BLaER1 treated with 17β-estradiol and CSF1 and Interleukin-3, amounts not matched to agents 10 nM and 100 nM (cell line): ENCODE data around the gene MT1B.

ENCODE experiments used
- H3K27ac ChIP-seq, 11 experiments: shearing (Covaris generic); formaldehyde crosslinking; 2 replicates each; pipeline ENCODE4 v1.8.1; 2022
- H3K27me3 ChIP-seq, 11 experiments: shearing (Covaris generic); formaldehyde crosslinking; 2 replicates each; pipeline ENCODE4 v1.8.1; 2022
- H3K36me3 ChIP-seq, 11 experiments: shearing (Covaris generic); formaldehyde crosslinking; 2 replicates each; pipeline ENCODE4 v1.8.1; 2022
- H3K4me1 ChIP-seq, 10 experiments: shearing (Covaris generic); formaldehyde crosslinking; 2 replicates each; pipeline ENCODE4 v1.8.1; 2022
- H3K4me2 ChIP-seq, 11 experiments: shearing (Covaris generic); formaldehyde crosslinking; 2 replicates each; pipeline ENCODE4 v1.8.1; 2022
- H3K4me3 ChIP-seq, 10 experiments: shearing (Covaris generic); formaldehyde crosslinking; 2 replicates each; pipeline ENCODE4 v1.8.1; 2022
- H3K9ac ChIP-seq, 11 experiments: shearing (Covaris generic); formaldehyde crosslinking; 2 replicates each; pipeline ENCODE4 v1.8.1; 2022
- H3K9me3 ChIP-seq, 11 experiments: shearing (Covaris generic); formaldehyde crosslinking; replicated peaks in 1 of 11; 2 replicates each; pipeline ENCODE4 v1.8.1; 2022
- H4K20me1 ChIP-seq, 11 experiments: shearing (Covaris generic); formaldehyde crosslinking; 2 replicates each; pipeline ENCODE4 v1.8.1; 2022
- Cebpa-rat ChIP-seq, 11 experiments: shearing (Covaris generic); IDR thresholded peaks; 2 replicates each; pipeline ENCODE4 v1.8.1; 2022

Gene MT1B

DNA sequence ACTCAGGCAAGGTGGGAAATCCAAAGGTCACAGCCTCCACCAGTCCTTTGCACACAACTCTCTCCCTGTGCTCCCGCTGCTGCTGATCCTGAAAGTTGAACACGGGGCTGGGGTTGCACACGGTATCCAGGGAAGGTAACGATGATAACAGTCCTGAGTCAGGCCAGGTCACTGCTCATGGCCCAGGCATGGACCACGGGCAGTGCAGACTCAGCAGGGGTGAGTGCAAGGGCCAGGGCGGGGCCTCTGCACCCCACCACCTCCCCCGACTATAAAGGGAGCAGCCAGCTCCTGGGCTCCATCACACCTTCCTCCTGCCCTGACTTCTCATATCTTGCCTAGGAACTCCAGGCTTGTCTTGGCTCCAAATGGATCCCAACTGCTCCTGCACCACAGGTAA is at the start of gene MT1B:
Gene MT1B, plus strand, starts transcription at position 301 of the 400 bp plus-strand sequence. Its CDS starts 68 bp downstream, at position 369.
- peak within 1 kb of the TSS in 4 of 11 experiments; percentile 37 to 66 (median 56); a peak in 4 of 22 replicates for H3K4me2 ChIP-seq
- no peak for TF ChIP-seq Cebpa-rat (IDR thresholded peaks at IDR 0.05)
- H3K27ac ChIP-seq, result no peak within 1 kb of the TSS
- no peaks in the 10 kb centered on the region for H3K36me3 ChIP-seq
- H3K4me3 ChIP-seq, result no peak within 1 kb of the TSS
- H3K27me3 ChIP-seq, result peaks cover 22 to 46% (median 36%) of the 10 kb centered on the region in 11 experiments
- peaks cover 0 to 6% (median 0%) of the 10 kb centered on the region in 11 experiments; a peak in 3 of 22 replicates for H4K20me1 ChIP-seq
- no peak within 1 kb of the TSS for H3K9ac ChIP-seq
- H3K9me3 ChIP-seq, result no peaks in the 10 kb centered on the region
- peaks cover 7 to 24% (median 11%) of the 10 kb centered on the region in 10 experiments; a peak in 17 of 20 replicates for H3K4me1 ChIP-seq

DNA sequence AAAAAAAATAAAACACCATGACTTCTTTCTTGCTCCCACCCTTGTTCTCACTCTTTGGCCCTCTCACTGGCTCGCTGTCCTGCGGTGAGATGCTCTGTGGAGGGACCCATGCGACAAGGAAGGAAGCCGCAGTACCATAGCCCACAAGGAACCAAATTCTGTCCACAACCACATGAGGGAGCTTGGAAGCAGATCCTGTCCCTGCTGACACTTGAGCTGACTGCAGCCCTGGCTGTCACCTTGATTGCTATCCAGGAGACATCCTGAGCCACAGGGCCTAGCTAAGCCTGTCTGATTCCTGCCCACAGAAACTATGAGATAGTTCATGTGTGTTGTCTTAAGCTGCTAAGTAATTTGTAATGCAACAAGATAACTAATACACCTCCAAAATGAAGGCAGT is 48.1 kb upstream of the MT1B start:
- H3K9ac ChIP-seq, result no peak overlapping the region
- peaks cover 16 to 23% (median 18%) of the 10 kb centered on the region in 10 experiments for H3K4me1 ChIP-seq
- H3K27me3 ChIP-seq, result no peaks in the 10 kb centered on the region
- no peak for TF ChIP-seq Cebpa-rat (IDR thresholded peaks at IDR 0.05)
- H3K27ac ChIP-seq, result no peak overlapping the region
- H4K20me1 ChIP-seq, result no peaks in the 10 kb centered on the region
- H3K4me2 ChIP-seq, result no peak overlapping the region
- no peaks in the 10 kb centered on the region for H3K9me3 ChIP-seq
- H3K4me3 ChIP-seq, result no peak overlapping the region
- H3K36me3 ChIP-seq, result no peaks in the 10 kb centered on the region

DNA sequence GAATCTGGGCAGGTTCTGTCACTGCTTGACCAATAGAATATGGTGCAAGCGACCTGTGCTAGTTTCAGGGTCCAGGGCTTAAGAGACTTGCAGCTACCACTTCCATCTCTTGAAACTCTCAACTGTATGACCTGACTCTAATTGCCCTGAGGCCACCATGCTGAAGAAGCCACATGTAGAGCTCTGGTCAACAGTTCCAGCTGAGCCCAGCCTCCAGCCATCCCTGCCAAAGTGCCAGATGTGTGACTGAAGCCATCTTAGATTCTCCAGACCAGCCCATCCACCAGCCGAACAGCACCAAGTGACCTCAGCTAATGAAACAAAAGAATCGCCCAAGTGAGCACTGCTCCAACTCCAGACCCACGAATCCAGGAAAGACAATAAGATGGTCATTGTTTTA is 46.7 kb upstream of the MT1B start:
- Histone ChIP-seq H3K4me3 (no peak overlapping the region), H3K27me3 (no peaks in the 10 kb centered on the region), H3K4me2 (no peak overlapping the region), H3K4me1 (peaks cover 24 to 37% (median 31%) of the 10 kb centered on the region in 10 experiments), H3K9ac (no peak overlapping the region), H3K9me3 (no peaks in the 10 kb centered on the region), H3K27ac (no peak overlapping the region), H4K20me1 (0 out of 22 replicates have a peak, but pooled peaks cover 0 to 6% (median 0%) of the 10 kb centered on the region in 11 experiments), H3K36me3 (no peaks in the 10 kb centered on the region)
- no peak for TF ChIP-seq Cebpa-rat (IDR thresholded peaks at IDR 0.05)

DNA sequence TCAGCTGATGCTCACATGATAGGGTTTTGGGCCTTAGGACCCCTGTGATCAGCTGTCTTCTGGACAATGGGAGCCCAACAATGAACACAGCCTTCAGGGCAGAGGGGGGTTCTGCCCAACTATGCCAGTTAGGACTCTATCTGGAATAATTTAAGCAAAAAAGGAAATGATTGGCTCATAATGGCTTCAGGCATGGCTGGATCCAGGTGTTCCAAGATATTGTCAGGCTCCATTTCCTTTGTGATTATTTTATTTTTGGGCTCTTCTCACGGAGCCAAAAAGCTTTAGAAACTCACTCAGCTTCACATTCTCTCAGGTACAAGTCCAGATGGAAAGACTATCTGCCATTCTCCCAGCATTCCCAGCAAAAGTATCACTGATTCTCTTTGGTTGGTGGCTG is 46.2 kb upstream of the MT1B start:
- Histone ChIP-seq H3K9me3 (no peaks in the 10 kb centered on the region), H3K36me3 (no peaks in the 10 kb centered on the region), H3K4me3 (no peak overlapping the region), H3K4me1 (peaks cover 29 to 42% (median 36%) of the 10 kb centered on the region in 10 experiments), H3K4me2 (peak overlapping the region in 2 of 11 experiments; percentile 0 to 27; a peak in 2 of 22 replicates), H3K27ac (no peak overlapping the region), H3K9ac (no peak overlapping the region), H4K20me1 (0 out of 22 replicates have a peak, but pooled peaks cover 0 to 6% (median 0%) of the 10 kb centered on the region in 11 experiments), H3K27me3 (no peaks in the 10 kb centered on the region)
- no peak for TF ChIP-seq Cebpa-rat (IDR thresholded peaks at IDR 0.05)

DNA sequence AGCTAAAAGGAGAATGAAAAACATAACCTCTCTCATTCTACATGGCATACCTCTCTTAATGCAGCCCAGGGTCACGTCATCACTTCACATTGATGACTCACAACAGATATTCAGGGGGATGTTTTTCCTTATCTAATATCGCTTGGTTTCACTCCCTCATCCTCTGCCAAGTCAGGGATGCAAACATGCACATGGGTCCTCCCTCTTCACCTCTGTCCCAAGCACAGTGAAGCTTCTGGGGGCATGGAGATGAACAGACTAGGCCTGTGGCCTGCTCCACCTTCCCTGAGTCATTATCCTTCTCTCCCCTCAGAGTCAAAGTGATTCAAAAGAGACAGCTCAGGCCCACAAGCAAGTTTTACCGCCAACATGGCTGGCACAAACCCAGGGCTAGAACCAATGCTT is 45.6 kb upstream of the MT1B start:
- H3K27ac ChIP-seq, result no peak overlapping the region; a peak in 1 of 22 replicates
- no peaks in the 10 kb centered on the region for H3K9me3 ChIP-seq
- no peaks in the 10 kb centered on the region for H3K27me3 ChIP-seq
- H3K36me3 ChIP-seq, result no peaks in the 10 kb centered on the region
- H3K4me1 ChIP-seq, result peaks cover 35 to 48% (median 42%) of the 10 kb centered on the region in 10 experiments
- H3K4me3 ChIP-seq, result no peak overlapping the region
- no peak for TF ChIP-seq Cebpa-rat (IDR thresholded peaks at IDR 0.05)
- no peak overlapping the region for H3K9ac ChIP-seq
- H3K4me2 ChIP-seq, result peak overlapping the region in 1 of 11 experiments; percentile 98; a peak in 1 of 22 replicates
- 0 out of 22 replicates have a peak, but pooled peaks cover 0 to 6% (median 0%) of the 10 kb centered on the region in 11 experiments for H4K20me1 ChIP-seq

DNA sequence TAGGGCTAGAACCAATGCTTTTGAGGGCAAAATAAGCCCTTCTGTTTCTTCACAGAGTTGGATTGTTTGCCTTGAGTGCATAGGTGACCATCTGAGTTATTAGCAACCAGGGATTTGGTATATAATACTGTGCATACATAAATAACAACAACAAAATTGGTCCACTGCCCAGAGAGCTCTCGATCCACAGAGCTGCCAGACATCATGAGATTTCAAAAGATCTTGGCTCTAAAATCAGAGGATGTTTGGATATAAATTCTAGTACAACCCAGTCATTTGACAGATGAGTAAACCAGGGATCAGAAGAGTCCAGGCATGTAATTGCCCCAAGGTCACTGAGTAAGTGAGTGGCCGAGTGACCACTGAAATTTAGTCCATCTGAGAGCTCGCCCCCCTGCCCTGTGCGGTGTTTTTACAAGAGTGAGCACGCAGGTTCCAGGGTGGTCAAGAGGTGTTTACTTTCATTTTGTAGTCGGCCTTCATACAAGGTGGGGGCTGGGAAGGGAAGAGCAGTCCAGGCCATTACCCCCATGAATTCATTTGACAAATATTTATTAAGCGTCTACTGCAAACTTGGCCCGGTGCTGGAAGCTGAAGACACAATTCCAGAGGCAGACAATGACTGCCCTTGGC is 45.1 kb upstream of the MT1B start:
- no peaks in the 10 kb centered on the region for H3K9me3 ChIP-seq
- no peak overlapping the region for H3K4me3 ChIP-seq
- peak overlapping the region; percentile 96 to 100 (median 99); a peak in 21 of 22 replicates for H3K4me2 ChIP-seq
- H3K27ac ChIP-seq, result peak overlapping the region in 3 of 11 experiments; percentile 3 to 78 (median 54); a peak in 3 of 22 replicates
- no peak overlapping the region for H3K9ac ChIP-seq
- no peak for TF ChIP-seq Cebpa-rat (IDR thresholded peaks at IDR 0.05)
- no peaks in the 10 kb centered on the region for H3K27me3 ChIP-seq
- peaks cover 40 to 53% (median 47%) of the 10 kb centered on the region in 10 experiments for H3K4me1 ChIP-seq
- H3K36me3 ChIP-seq, result no peaks in the 10 kb centered on the region
- 0 out of 22 replicates have a peak, but pooled peaks cover 0 to 6% (median 0%) of the 10 kb centered on the region in 11 experiments for H4K20me1 ChIP-seq

DNA sequence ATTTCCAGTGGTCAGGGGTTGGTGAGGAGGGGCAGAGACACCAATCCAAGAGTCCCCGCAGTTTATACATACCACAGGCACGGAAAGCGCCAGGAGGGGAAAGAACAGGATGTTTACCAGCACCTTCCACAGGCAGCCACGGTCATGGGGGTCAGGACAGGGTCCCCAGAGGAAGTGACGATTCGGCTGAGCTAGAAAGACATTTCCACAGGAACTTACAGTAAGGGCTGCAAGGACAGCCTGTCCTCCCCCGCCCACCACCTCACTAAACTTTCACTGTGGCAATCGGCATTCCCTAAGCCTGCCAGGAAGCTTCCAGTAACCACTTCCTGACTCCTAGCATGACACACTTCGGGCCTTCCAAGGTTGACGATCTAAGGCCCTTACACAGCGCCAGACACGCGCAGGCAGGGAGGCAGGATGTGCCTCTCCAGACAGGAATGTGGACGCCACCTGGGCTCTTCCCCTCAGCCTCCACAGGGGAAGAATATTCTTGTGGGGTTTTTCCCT is 44.5 kb upstream of the MT1B start:
- Histone ChIP-seq H4K20me1 (0 out of 22 replicates have a peak, but pooled peaks cover 0 to 6% (median 0%) of the 10 kb centered on the region in 11 experiments), H3K4me1 (peaks cover 42 to 54% (median 48%) of the 10 kb centered on the region in 10 experiments), H3K4me2 (peak overlapping the region; percentile 96 to 100 (median 99)), H3K27me3 (no peaks in the 10 kb centered on the region), H3K27ac (peak overlapping the region in 5 of 11 experiments; percentile 3 to 78 (median 70); a peak in 7 of 22 replicates), H3K4me3 (no peak overlapping the region), H3K9me3 (no peaks in the 10 kb centered on the region), H3K9ac (peak overlapping the region in 1 of 11 experiments; percentile 71; a peak in 1 of 22 replicates), H3K36me3 (no peaks in the 10 kb centered on the region)
- no peak for TF ChIP-seq Cebpa-rat (IDR thresholded peaks at IDR 0.05)

DNA sequence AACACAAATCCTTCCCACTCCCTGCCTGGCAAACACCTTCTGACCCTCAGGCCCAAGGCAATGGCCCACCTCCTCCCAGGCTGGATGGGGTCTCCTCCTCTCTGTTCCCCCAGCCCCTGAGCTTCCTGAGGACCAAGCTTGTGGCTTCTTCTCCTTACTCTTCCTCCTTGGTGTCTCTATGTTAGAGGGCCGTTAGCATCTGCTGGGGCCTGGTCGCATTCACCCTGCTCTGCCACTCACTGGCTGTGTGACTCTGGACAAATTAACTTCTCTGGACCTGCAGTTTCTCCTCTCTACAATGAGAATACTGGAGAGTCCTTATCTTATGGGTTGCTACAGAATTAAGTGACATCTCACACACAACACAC is 44.0 kb upstream of the MT1B start:
- H3K27ac ChIP-seq, result peak overlapping the region in 9 of 11 experiments; percentile 42 to 78 (median 61); a peak in 15 of 22 replicates
- H3K36me3 ChIP-seq, result no peaks in the 10 kb centered on the region
- peak overlapping the region in 8 of 10 experiments; percentile 58 to 73 (median 66); a peak in 10 of 20 replicates for H3K4me3 ChIP-seq
- no peak for TF ChIP-seq Cebpa-rat (IDR thresholded peaks at IDR 0.05)
- H3K9me3 ChIP-seq, result no peaks in the 10 kb centered on the region
- H4K20me1 ChIP-seq, result 0 out of 22 replicates have a peak, but pooled peaks cover 0 to 6% (median 0%) of the 10 kb centered on the region in 11 experiments
- peaks cover 42 to 54% (median 48%) of the 10 kb centered on the region in 10 experiments for H3K4me1 ChIP-seq
- peak overlapping the region in 10 of 11 experiments; percentile 7 to 76 (median 68); a peak in 13 of 22 replicates for H3K9ac ChIP-seq
- H3K4me2 ChIP-seq, result peak overlapping the region; percentile 96 to 100 (median 99)
- no peaks in the 10 kb centered on the region for H3K27me3 ChIP-seq
